Ishikawa (cell line): Measurements from ENCODE around the gene CPED1.

Source experiments
- CEBPB ChIP-seq: IDR thresholded peaks from 2 replicates; pipeline ENCODE4 v1.6.1; 2012
- CREB1 ChIP-seq: IDR thresholded peaks from 2 replicates; pipeline ENCODE4 v1.6.1; 2012; ENCODE audit warnings: low read depth
- EGR1 ChIP-seq: IDR thresholded peaks from 2 replicates; pipeline ENCODE4 v1.6.1; 2012
- EP300 ChIP-seq: IDR thresholded peaks from 2 replicates; pipeline ENCODE4 v1.6.1; 2012; ENCODE audit warnings: borderline replicate concordance
- FOXM1 ChIP-seq: IDR thresholded peaks from 2 replicates; pipeline ENCODE4 v1.6.1; 2012; ENCODE audit warnings: low read depth, borderline replicate concordance
- MAX ChIP-seq: IDR thresholded peaks from 2 replicates; pipeline ENCODE4 v1.6.1; 2012
- NFIC ChIP-seq: IDR thresholded peaks from 2 replicates; pipeline ENCODE4 v1.6.1; 2012
- RAD21 ChIP-seq: IDR thresholded peaks from 2 replicates; pipeline ENCODE4 v1.6.1; 2012; ENCODE audit warnings: low read depth
- REST ChIP-seq: IDR thresholded peaks from 2 replicates; pipeline ENCODE4 v1.6.1; 2012; ENCODE audit warnings: low read depth, mild to moderate bottlenecking
- TAF1 ChIP-seq: IDR thresholded peaks from 2 replicates; pipeline ENCODE4 v1.6.1; 2012; ENCODE audit warnings: low read depth, mild to moderate bottlenecking
- TCF12 ChIP-seq: IDR thresholded peaks from 2 replicates; pipeline ENCODE4 v1.6.1; 2012; ENCODE audit warnings: low read depth
- TEAD4 ChIP-seq: IDR thresholded peaks from 2 replicates; pipeline ENCODE4 v1.6.1; 2012
- USF1 ChIP-seq: IDR thresholded peaks from 2 replicates; pipeline ENCODE4 v1.6.1; 2012
- YY1 ChIP-seq: IDR thresholded peaks from 2 replicates; pipeline ENCODE4 v1.6.1; 2012; ENCODE audit warnings: low read depth
- ZBTB7A ChIP-seq: IDR thresholded peaks from 2 replicates; pipeline ENCODE4 v1.6.1; 2012; ENCODE audit warnings: low read depth

The CPED1 gene

GRCh38 chr7:120949998-120950538, 38.4 kb upstream of the CPED1 start:
- TF ChIP-seq EGR1 = no peak
- TF ChIP-seq TAF1 = peak; percentile 20; the same call in 1 of the 2 replicates

- no peak for TF ChIP-seq EP300
- TF ChIP-seq MAX = peak; percentile 76
- peak; percentile 48; the same call in 1 of the 2 replicates for TF ChIP-seq TEAD4
- no peak for TF ChIP-seq NFIC
- TF ChIP-seq CREB1 = peak; percentile 97
- TF ChIP-seq FOXM1 = peak; percentile 87
- peak; percentile 40; the same call in 1 of the 2 replicates for TF ChIP-seq TCF12
- no peak for TF ChIP-seq USF1
- peak; percentile 48; the same call in 1 of the 2 replicates for TF ChIP-seq CEBPB
- peak; percentile 86 for TF ChIP-seq YY1
- peak; percentile 21; the same call in 1 of the 2 replicates for TF ChIP-seq TAF1
Measured at GRCh38 chr7:120950539-120951308, 37.8 kb upstream of the CPED1 start, which contains the start of gene ING3. ING3 (plus strand) TSS chr7:120950777; CDS start chr7:120950897, 120 bp downstream.

GRCh38 chr7:120951309-120951699, 37.2 kb upstream of the CPED1 start:
- peak; percentile 15; the same call in 1 of the 2 replicates for TF ChIP-seq MAX
- TF ChIP-seq EP300 = no peak

GRCh38 chr7:120951826-120952225, 36.7 kb upstream of the CPED1 start:
- TF ChIP-seq RAD21 = no peak
- TF ChIP-seq NFIC = no peak
- TF ChIP-seq FOXM1 = no peak
- no peak for TF ChIP-seq YY1
- TF ChIP-seq MAX = no peak
- no peak for TF ChIP-seq ZBTB7A
- no peak for TF ChIP-seq CREB1
- no peak for TF ChIP-seq TAF1
- no peak for TF ChIP-seq REST
- no peak for TF ChIP-seq CEBPB
- TF ChIP-seq USF1 = no peak
- no peak for TF ChIP-seq EGR1
- no peak for TF ChIP-seq EP300
- TF ChIP-seq TEAD4 = no peak
- TF ChIP-seq TCF12 = no peak

GRCh38 chr7:120955577-120956149, 32.8 kb upstream of the CPED1 start:
- TF ChIP-seq USF1 = no peak
- no peak for TF ChIP-seq RAD21
- TF ChIP-seq TEAD4 = no peak
- no peak for TF ChIP-seq ZBTB7A

GRCh38 chr7:120959929-120960484, 28.5 kb upstream of the CPED1 start:
- TF ChIP-seq CREB1 = no peak

GRCh38 chr7:120960714-120961113, 27.8 kb upstream of the CPED1 start:
- no peak for TF ChIP-seq RAD21
- TF ChIP-seq REST = no peak
- no peak for TF ChIP-seq EGR1
- TF ChIP-seq TEAD4 = no peak
- TF ChIP-seq NFIC = no peak
- TF ChIP-seq CREB1 = no peak
